GM12878 (cell line): ENCODE measurements around the gene NEU3. TPM values are rescaled to one million over a fixed set of nuclear protein-coding genes. Genes with fewer than 3 reads are reported as not detected.

Source experiments
- BCL3 ChIP-seq: IDR thresholded peaks from 2 replicates; pipeline ENCODE4 v1.6.1; 2011; ENCODE audit warnings: borderline replicate concordance, low read depth, mild to moderate bottlenecking, moderate library complexity, low read length; ENCODE audit not compliant: insufficient read depth, poor library complexity, severe bottlenecking
- NFXL1 ChIP-seq: fragments of 450-650 bp; IDR thresholded peaks from 2 replicates; pipeline ENCODE4 v1.6.1; 2017; ENCODE audit warnings: antibody characterized with exemption, mild to moderate bottlenecking, borderline replicate concordance
- WRNIP1 ChIP-seq: IDR thresholded peaks from 2 replicates; pipeline ENCODE4 v1.6.1; 2011; ENCODE audit warnings: low read depth, low read length, improper control_type of control experiment, borderline replicate concordance
- ZSCAN29 ChIP-seq: fragments of 450-650 bp; IDR thresholded peaks from 2 replicates; pipeline ENCODE4 v1.6.1; 2017; ENCODE audit warnings: mild to moderate bottlenecking, moderate library complexity
- polyA plus RNA-seq, 11 experiments: library from polyadenylated mRNA; depleted of rRNA in 4 of 11; unstranded in 6 of 11; stranded (reverse) in 5 of 11; fragments of >200 nt; fragmentation: Nextera tagmentation in 4 of 11; fragmentation: Illumina TruSeq in 1 of 11; extraction: Ambion mirVana in 4 of 11; extraction: Trizol in 1 of 11; gene quantifications; 1 replicate in 1 of 11; 2 replicates in 10 of 11; pipeline versions ENCODE4 v1.2.1 to v1.2.3, GENCODE V29; 2011 to 2016; ENCODE audit warnings: inconsistent platforms in 2 of 11, missing spikeins in 2 of 11, low read depth in 1 of 11
- small RNA-seq: library from RNA; depleted of rRNA; stranded (forward); fragments of <200 nt; gene quantifications from one replicate; pipeline ENCODE3, GENCODE V24; 2014
- total RNA-seq, 4 experiments: library from RNA; depleted of rRNA in 3 of 4; stranded (reverse); fragments of >200 nt in 3 of 4; fragmentation: Illumina TruSeq in 1 of 4; extraction: Trizol in 1 of 4; gene quantifications; 2 replicates each; pipeline versions ENCODE4 v1.2.1 to v1.2.3, GENCODE V29; 2013 to 2021

The NEU3 gene
- total and polyA plus RNA-seq, 10 of the 15 experiments (the other 5 are each of a cell fraction or from before 2014, with no cell fraction given): 2.5 to 20.3 (median 13.4) TPM

GRCh38 chr11:75066061-75066460 is 77.3 kb downstream of the NEU3 start (continued):
- TF ChIP-seq NFXL1 (no peak), WRNIP1 (no peak), BCL3 (no peak), ZSCAN29 (no peak)

Small RNAs within 50 kb of the gene (small RNA-seq; reads per million reads assigned to genes)
- gene RNU6-216P: not detected

Other genes with a start within 250 kb of the NEU3 start
- 12.1 and 14.0 TPM in 2 replicates for gene RNF169, start 240.1 kb upstream of the NEU3 start, total RNA-seq (2014; rRNA removed)
- 13.2 and 14.1 TPM in 2 replicates for gene RNF169, start 240.1 kb upstream of the NEU3 start, total RNA-seq (2014; rRNA removed; fragmentation: Illumina TruSeq; extraction: Trizol)
- 12.8 and 13.1 TPM in 2 replicates for gene RNF169, start 240.1 kb upstream of the NEU3 start, total RNA-seq (2021)
- gene RNF169, start 240.1 kb upstream of the NEU3 start, polyA plus RNA-seq (2011; rRNA removed): 12.0 and 14.8 TPM in 2 replicates
- 7.5 and 9.8 TPM in 2 replicates for gene RNF169, start 240.1 kb upstream of the NEU3 start, polyA plus RNA-seq (2014; fragmentation: Illumina TruSeq; extraction: Trizol)
- under 1 TPM; 0.32 to 0.42 TPM for gene RNF169, start 240.1 kb upstream of the NEU3 start, polyA plus RNA-seq (2014; fragmentation: Nextera tagmentation; extraction: Ambion mirVana)
- gene RNF169, start 240.1 kb upstream of the NEU3 start, polyA plus RNA-seq (2014; rRNA removed): 5.1 and 5.2 TPM in 2 replicates
- under 1 TPM; 0.74 to 0.97 TPM for gene RNF169, start 240.1 kb upstream of the NEU3 start, polyA plus RNA-seq (2016; fragmentation: Nextera tagmentation; extraction: Ambion mirVana)
- gene XRRA1, start 39.8 kb upstream of the NEU3 start, total RNA-seq (2014; rRNA removed): 3.7 and 4.1 TPM in 2 replicates
- 3.9 and 5.2 TPM in 2 replicates for gene XRRA1, start 39.8 kb upstream of the NEU3 start, total RNA-seq (2014; rRNA removed; fragmentation: Illumina TruSeq; extraction: Trizol)
- 7.3 and 11.0 TPM in 2 replicates for gene XRRA1, start 39.8 kb upstream of the NEU3 start, total RNA-seq (2021)
- gene XRRA1, start 39.8 kb upstream of the NEU3 start, polyA plus RNA-seq (2011; rRNA removed): 3.2 and 4.6 TPM in 2 replicates
- gene XRRA1, start 39.8 kb upstream of the NEU3 start, polyA plus RNA-seq (2014; fragmentation: Illumina TruSeq; extraction: Trizol): 4.6 and 5.9 TPM in 2 replicates
- gene XRRA1, start 39.8 kb upstream of the NEU3 start, polyA plus RNA-seq (2014; fragmentation: Nextera tagmentation; extraction: Ambion mirVana): 1 to 10 TPM; 2.5 to 7.4 TPM
- gene XRRA1, start 39.8 kb upstream of the NEU3 start, polyA plus RNA-seq (2014; rRNA removed): 3.1 and 3.9 TPM in 2 replicates
- 1 to 10 TPM; 7.4 to 8.8 TPM for gene XRRA1, start 39.8 kb upstream of the NEU3 start, polyA plus RNA-seq (2016; fragmentation: Nextera tagmentation; extraction: Ambion mirVana)
- gene SPCS2, start 39.7 kb upstream of the NEU3 start, total RNA-seq (2014; rRNA removed): 40.7 and 48.3 TPM in 2 replicates
- 52.9 and 53.6 TPM in 2 replicates for gene SPCS2, start 39.7 kb upstream of the NEU3 start, total RNA-seq (2014; rRNA removed; fragmentation: Illumina TruSeq; extraction: Trizol)
- gene SPCS2, start 39.7 kb upstream of the NEU3 start, total RNA-seq (2021): 143 and 145 TPM in 2 replicates
- gene SPCS2, start 39.7 kb upstream of the NEU3 start, polyA plus RNA-seq (2011; rRNA removed): 192 and 234 TPM in 2 replicates
- gene SPCS2, start 39.7 kb upstream of the NEU3 start, polyA plus RNA-seq (2014; fragmentation: Illumina TruSeq; extraction: Trizol): 176 and 220 TPM in 2 replicates
- 100 to 1,000 TPM; 429 to 430 TPM for gene SPCS2, start 39.7 kb upstream of the NEU3 start, polyA plus RNA-seq (2014; fragmentation: Nextera tagmentation; extraction: Ambion mirVana)
- 192 and 236 TPM in 2 replicates for gene SPCS2, start 39.7 kb upstream of the NEU3 start, polyA plus RNA-seq (2014; rRNA removed)
- gene SPCS2, start 39.7 kb upstream of the NEU3 start, polyA plus RNA-seq (2016; fragmentation: Nextera tagmentation; extraction: Ambion mirVana): 100 to 1,000 TPM; 636 to 661 TPM
- gene OR2AT4, start 107.9 kb downstream of the NEU3 start, total RNA-seq (2014; rRNA removed): not detected in 2 replicates
- gene OR2AT4, start 107.9 kb downstream of the NEU3 start, total RNA-seq (2014; rRNA removed; fragmentation: Illumina TruSeq; extraction: Trizol): not detected in 2 replicates
- not detected in 2 replicates for gene OR2AT4, start 107.9 kb downstream of the NEU3 start, total RNA-seq (2021)
- gene OR2AT4, start 107.9 kb downstream of the NEU3 start, polyA plus RNA-seq (2011; rRNA removed): 0.01 TPM in 1 of 2 replicates, not detected in the other
- not detected in 2 replicates for gene OR2AT4, start 107.9 kb downstream of the NEU3 start, polyA plus RNA-seq (2014; fragmentation: Illumina TruSeq; extraction: Trizol)
- not detected for gene OR2AT4, start 107.9 kb downstream of the NEU3 start, polyA plus RNA-seq (2014; fragmentation: Nextera tagmentation; extraction: Ambion mirVana)
- not detected in 2 replicates for gene OR2AT4, start 107.9 kb downstream of the NEU3 start, polyA plus RNA-seq (2014; rRNA removed)
- gene OR2AT4, start 107.9 kb downstream of the NEU3 start, polyA plus RNA-seq (2016; fragmentation: Nextera tagmentation; extraction: Ambion mirVana): not detected
- 0.33 and 1.2 TPM in 2 replicates for gene SLCO2B1, start 162.2 kb downstream of the NEU3 start, total RNA-seq (2014; rRNA removed)
- gene SLCO2B1, start 162.2 kb downstream of the NEU3 start, total RNA-seq (2014; rRNA removed; fragmentation: Illumina TruSeq; extraction: Trizol): 1.0 and 1.1 TPM in 2 replicates
- gene SLCO2B1, start 162.2 kb downstream of the NEU3 start, total RNA-seq (2021): 1.1 and 1.8 TPM in 2 replicates
- gene SLCO2B1, start 162.2 kb downstream of the NEU3 start, polyA plus RNA-seq (2011; rRNA removed): 3.5 and 4.4 TPM in 2 replicates
- gene SLCO2B1, start 162.2 kb downstream of the NEU3 start, polyA plus RNA-seq (2014; fragmentation: Illumina TruSeq; extraction: Trizol): 0.65 and 0.81 TPM in 2 replicates
- under 1 TPM in 1 of 2 experiments, not detected in 1; 0.05 TPM for gene SLCO2B1, start 162.2 kb downstream of the NEU3 start, polyA plus RNA-seq (2014; fragmentation: Nextera tagmentation; extraction: Ambion mirVana)
- gene SLCO2B1, start 162.2 kb downstream of the NEU3 start, polyA plus RNA-seq (2014; rRNA removed): 0.48 and 0.65 TPM in 2 replicates
- gene SLCO2B1, start 162.2 kb downstream of the NEU3 start, polyA plus RNA-seq (2016; fragmentation: Nextera tagmentation; extraction: Ambion mirVana): under 1 TPM in 1 of 2 experiments, not detected in 1; 0.27 TPM